OCI-LY3 (cell line): ENCODE measurements around the gene ABCC5.

ENCODE experiments used
- EZH2phosphoT487 ChIP-seq: fragments of 200-600 bp; shearing (Covaris generic); IDR thresholded peaks from 2 replicates; pipeline ENCODE4 v1.6.1; 2018; ENCODE audit warnings: antibody characterized with exemption, mixed run types, low read depth
- TF ChIP-seq, protein P1 (sequence below): fragments of 200-600, 300-600 bp; sonication (generic); IDR thresholded peaks from 2 replicates; pipeline ENCODE4 v1.5.1; 2014; ENCODE audit warnings: antibody characterized with exemption, low read length, low read depth

DNA sequence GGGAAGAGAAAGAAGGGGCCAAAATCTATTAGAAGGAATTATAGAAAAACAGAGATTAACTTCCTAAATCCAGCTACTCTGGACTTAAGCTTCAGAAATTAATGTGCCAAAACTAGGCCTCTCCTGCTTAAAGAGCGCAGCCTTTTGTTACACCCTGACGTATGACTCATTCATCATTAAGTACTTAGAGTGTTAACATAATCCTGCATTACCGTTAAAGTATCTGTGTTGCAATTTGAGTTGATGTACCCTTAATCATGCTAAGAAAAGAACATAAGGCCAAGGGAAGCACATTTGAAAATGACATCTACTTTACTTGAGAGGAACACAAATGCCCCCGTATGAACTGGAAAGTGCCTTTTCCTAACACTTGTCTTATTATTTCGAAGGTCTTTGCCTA lies 21.7 kb upstream of the ABCC5 start:
- TF ChIP-seq, protein P1, sequence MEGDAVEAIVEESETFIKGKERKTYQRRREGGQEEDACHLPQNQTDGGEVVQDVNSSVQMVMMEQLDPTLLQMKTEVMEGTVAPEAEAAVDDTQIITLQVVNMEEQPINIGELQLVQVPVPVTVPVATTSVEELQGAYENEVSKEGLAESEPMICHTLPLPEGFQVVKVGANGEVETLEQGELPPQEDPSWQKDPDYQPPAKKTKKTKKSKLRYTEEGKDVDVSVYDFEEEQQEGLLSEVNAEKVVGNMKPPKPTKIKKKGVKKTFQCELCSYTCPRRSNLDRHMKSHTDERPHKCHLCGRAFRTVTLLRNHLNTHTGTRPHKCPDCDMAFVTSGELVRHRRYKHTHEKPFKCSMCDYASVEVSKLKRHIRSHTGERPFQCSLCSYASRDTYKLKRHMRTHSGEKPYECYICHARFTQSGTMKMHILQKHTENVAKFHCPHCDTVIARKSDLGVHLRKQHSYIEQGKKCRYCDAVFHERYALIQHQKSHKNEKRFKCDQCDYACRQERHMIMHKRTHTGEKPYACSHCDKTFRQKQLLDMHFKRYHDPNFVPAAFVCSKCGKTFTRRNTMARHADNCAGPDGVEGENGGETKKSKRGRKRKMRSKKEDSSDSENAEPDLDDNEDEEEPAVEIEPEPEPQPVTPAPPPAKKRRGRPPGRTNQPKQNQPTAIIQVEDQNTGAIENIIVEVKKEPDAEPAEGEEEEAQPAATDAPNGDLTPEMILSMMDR: no peak
- TF ChIP-seq EZH2phosphoT487: no peak
